Measurements from ENCODE around the gene ODF2L.

GRCh38 chr1:86423873-86424272, 27.8 kb upstream of the ODF2L start, which contains the start of gene CLCA2:
- no peak for TF ChIP-seq CTCF (IDR thresholded peaks at IDR 0.05)
- TF ChIP-seq POLR2A (IDR thresholded peaks at IDR 0.05), result no peak

Data from lower leg skin (tissue), 3 donors.